HEK293T (cell line): Measurements from ENCODE around the gene RPN1.

Experiments used
- ARNT ChIP-seq: fragments of 450-650 bp; IDR thresholded peaks from 2 replicates; pipeline ENCODE4 v1.6.1; 2017; ENCODE audit warnings: mild to moderate bottlenecking
- BHLHE40 ChIP-seq: fragments of 450-650 bp; IDR thresholded peaks from 2 replicates; pipeline ENCODE4 v1.6.1; 2016; ENCODE audit warnings: mild to moderate bottlenecking, moderate library complexity, borderline replicate concordance
- CTBP1 ChIP-seq: fragments of 450-650 bp; IDR thresholded peaks from 2 replicates; pipeline ENCODE4 v1.6.1; 2016; ENCODE audit warnings: borderline replicate concordance
- ELF4 ChIP-seq: fragments of 450-650 bp; IDR thresholded peaks from 2 replicates; pipeline ENCODE4 v1.6.1; 2017; ENCODE audit warnings: antibody characterized with exemption
- LEF1 ChIP-seq: fragments of 450-650 bp; IDR thresholded peaks from 2 replicates; pipeline ENCODE4 v1.6.1; 2017; ENCODE audit warnings: mild to moderate bottlenecking, borderline replicate concordance
- NFRKB ChIP-seq: fragments of 450-650 bp; IDR thresholded peaks from 2 replicates; pipeline ENCODE4 v1.6.1; 2016; ENCODE audit warnings: mild to moderate bottlenecking, moderate library complexity
- SP1 ChIP-seq: fragments of 450-650 bp; IDR thresholded peaks from 2 replicates; pipeline ENCODE4 v1.6.1; 2017
- SUZ12 ChIP-seq: fragments of 450-650 bp; IDR thresholded peaks from 2 replicates; pipeline ENCODE4 v1.6.1; 2016; ENCODE audit warnings: mild to moderate bottlenecking
- ZNF384 ChIP-seq: fragments of 450-650 bp; IDR thresholded peaks from 2 replicates; pipeline ENCODE4 v1.6.1; 2016

DNA sequence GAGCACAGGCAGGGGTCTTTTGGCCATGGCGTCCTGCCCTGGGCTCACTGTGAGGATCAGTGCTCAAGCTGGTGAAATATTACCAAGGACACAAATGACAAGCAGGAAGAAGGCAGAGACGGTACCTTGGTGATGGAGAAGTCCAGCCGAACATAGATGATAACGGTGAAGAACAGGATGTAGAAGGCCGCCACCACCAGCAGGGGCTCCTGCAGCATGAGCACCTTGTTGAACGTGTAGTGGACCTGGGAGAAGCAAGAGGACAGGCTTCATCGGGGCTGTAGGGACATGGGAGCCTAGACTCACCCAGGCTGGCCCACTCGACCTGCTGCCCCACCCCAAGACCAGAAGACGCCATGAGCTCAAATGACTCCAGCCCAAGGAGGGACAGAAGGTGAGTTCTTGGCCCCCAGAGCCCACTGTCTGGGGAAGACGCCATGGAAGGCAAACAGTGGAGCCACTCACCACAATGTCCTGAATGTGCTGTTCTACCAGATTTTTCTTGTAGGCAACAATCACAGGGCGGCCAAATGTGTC lies 25.1 kb downstream of the RPN1 start:
- TF ChIP-seq LEF1 (no peak), ELF4 (no peak), SUZ12 (no peak), SP1 (no peak), BHLHE40 (no peak), CTBP1 (no peak), ARNT (no peak), ZNF384 (no peak), NFRKB (no peak)
